K562 (cell line): ENCODE results near the gene MITF. TPM values are rescaled to one million over a fixed set of nuclear protein-coding genes. Genes with fewer than 3 reads are reported as not detected.

Source experiments
- CHCHD3 ChIP-seq: fragments of 250-450 bp; sonication (Bioruptor Pico); IDR thresholded peaks from 2 replicates; pipeline ENCODE4 v2.1.2; 2022; ENCODE audit warnings: mild to moderate bottlenecking
- DLX4 ChIP-seq: fragments of 250-450 bp; sonication (Bioruptor Pico); IDR thresholded peaks from 2 replicates; pipeline ENCODE4 v1.6.1; 2021; ENCODE audit warnings: mild to moderate bottlenecking
- DPF2 ChIP-seq: fragments of 450-650 bp; IDR thresholded peaks from 2 replicates; pipeline ENCODE4 v1.6.1; 2016
- GATA2 ChIP-seq: sonication (generic); formaldehyde crosslinking; IDR thresholded peaks from 2 replicates; pipeline ENCODE4 v1.4.0; 2020; ENCODE audit warnings: mild to moderate bottlenecking, missing genetic modification reagents
- HNRNPH1 ChIP-seq: fragments of 200-400 bp; formaldehyde crosslinking; optimal IDR thresholded peaks from 2 replicates; pipeline ENCODE3; 2017; ENCODE audit warnings: low read depth, mild to moderate bottlenecking, low read length, moderate library complexity
- RAD21 ChIP-seq, 2 experiments: fragments of 250-450 bp in 1 of 2; fragments of 450-650 bp in 1 of 2; sonication (Bioruptor Pico) in 1 of 2; formaldehyde crosslinking in 1 of 2; IDR thresholded peaks in 1 of 2; conservative IDR thresholded peaks in 1 of 2; 2 replicates each; pipeline versions ENCODE4 v1.4.0 to v1.8.0; 2020 to 2022; ENCODE audit warnings: mild to moderate bottlenecking in 2 of 2, moderate library complexity in 1 of 2
- RB1 ChIP-seq: fragments of 450-650 bp; IDR thresholded peaks from 2 replicates; pipeline ENCODE4 v1.6.1; 2017; ENCODE audit warnings: low read depth, mild to moderate bottlenecking
- RCOR1 ChIP-seq, 2 experiments: IDR thresholded peaks; 2 replicates each; pipeline ENCODE4 v1.6.1; 2012; ENCODE audit warnings: low read depth in 2 of 2, low read length in 2 of 2, borderline replicate concordance in 1 of 2, improper control_type of control experiment in 1 of 2
- TCF7 ChIP-seq: sonication (generic); IDR thresholded peaks from 2 replicates; pipeline ENCODE4 v1.6.1; 2016; ENCODE audit warnings: antibody characterized with exemption, borderline replicate concordance
- XRCC3 ChIP-seq: fragments of 450-650 bp; IDR thresholded peaks from 2 replicates; pipeline ENCODE4 v1.6.1; 2017; ENCODE audit warnings: mild to moderate bottlenecking, moderate library complexity
- ZNF212 ChIP-seq: fragments of 450-650 bp; formaldehyde crosslinking; IDR thresholded peaks from 2 replicates; pipeline ENCODE4 v1.4.0; 2020; ENCODE audit warnings: mild to moderate bottlenecking
- ZNF318 ChIP-seq, 2 experiments: fragments of 450-650 bp; IDR thresholded peaks; 2 replicates each; pipeline ENCODE4 v1.6.1; 2016; ENCODE audit warnings: mild to moderate bottlenecking in 2 of 2, borderline replicate concordance in 1 of 2, low read depth in 1 of 2, moderate library complexity in 1 of 2
- ZNF584 ChIP-seq: fragments of 200-800 bp; sonication (Bioruptor generic); IDR thresholded peaks from 2 replicates; pipeline ENCODE4 v1.6.1; 2016; ENCODE audit warnings: low read depth, mild to moderate bottlenecking, missing genetic modification characterization, missing compliant biosample characterization
- ZNF764 ChIP-seq: fragments of 250-450 bp; sonication (Bioruptor Pico); IDR thresholded peaks from 2 replicates; pipeline ENCODE4 v1.4.0; 2020; ENCODE audit warnings: low read depth, mild to moderate bottlenecking, moderate library complexity
- polyA plus RNA-seq, 8 experiments: library from polyadenylated mRNA; depleted of rRNA in 4 of 8; stranded (reverse) in 5 of 8; unstranded in 3 of 8; fragments of >200 nt; fragmentation: Nextera tagmentation in 2 of 8; fragmentation: Illumina TruSeq in 1 of 8; extraction: Ambion mirVana in 2 of 8; extraction: Trizol in 1 of 8; gene quantifications; 2 replicates each; pipeline versions ENCODE4 v1.2.1 to v1.2.3, GENCODE V29; 2011 to 2014; ENCODE audit warnings: inconsistent platforms in 1 of 8, missing spikeins in 1 of 8
- total RNA-seq, 7 experiments: library from RNA; depleted of rRNA in 6 of 7; stranded (reverse); fragments of >200 nt in 6 of 7; fragmentation: Illumina TruSeq in 2 of 7; extraction: Trizol in 2 of 7; gene quantifications; 2 replicates each; pipeline versions ENCODE4 v1.2.1 to v1.2.3, GENCODE V29; 2011 to 2021; ENCODE audit warnings: low replicate concordance in 1 of 7
- TF ChIP-seq, protein P1 (sequence below), 2 experiments: IDR thresholded peaks; 2 replicates each; pipeline ENCODE4 v1.6.1; 2011; ENCODE audit warnings: borderline replicate concordance in 1 of 2, control low read depth in 1 of 2, low read depth in 1 of 2, low read length in 1 of 2, mild to moderate bottlenecking in 1 of 2, mixed read lengths in 1 of 2, moderate library complexity in 1 of 2; ENCODE audit not compliant: insufficient read depth in 1 of 2, insufficient read length in 1 of 2, poor library complexity in 1 of 2, severe bottlenecking in 1 of 2; ENCODE audit errors: extremely low read depth in 1 of 2
- TF ChIP-seq, protein P2 (sequence below): sonication (generic); formaldehyde crosslinking; IDR thresholded peaks from 2 replicates; pipeline ENCODE4 v1.8.0; 2022; ENCODE audit warnings: mild to moderate bottlenecking, missing genetic modification reagents

The MITF gene
- total and polyA plus RNA-seq, 9 of the 15 experiments (the other 6 are each of a cell fraction or from before 2014, with no cell fraction given) = 5.6 to 14.9 (median 11.1) TPM

- TF ChIP-seq, protein P1, sequence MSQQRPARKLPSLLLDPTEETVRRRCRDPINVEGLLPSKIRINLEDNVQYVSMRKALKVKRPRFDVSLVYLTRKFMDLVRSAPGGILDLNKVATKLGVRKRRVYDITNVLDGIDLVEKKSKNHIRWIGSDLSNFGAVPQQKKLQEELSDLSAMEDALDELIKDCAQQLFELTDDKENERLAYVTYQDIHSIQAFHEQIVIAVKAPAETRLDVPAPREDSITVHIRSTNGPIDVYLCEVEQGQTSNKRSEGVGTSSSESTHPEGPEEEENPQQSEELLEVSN (IDR thresholded peaks at IDR 0.05; ENCODE audit: borderline replicate concordance in 1 of 2, extremely low read depth in 1 of 2, insufficient read depth in 1 of 2, insufficient read length in 1 of 2, low read depth in 1 of 2, low read length in 1 of 2, poor library complexity in 1 of 2, severe bottlenecking in 1 of 2) = no peak
- TF ChIP-seq DPF2 = peak; percentile 95
- TF ChIP-seq CHCHD3 (CRISPR knock-in tag) = no peak
- no peak for TF ChIP-seq ZNF764 (CRISPR knock-in tag)
- TF ChIP-seq TCF7 = peak; percentile 23; the same call in 1 of the 2 replicates
- no peak for TF ChIP-seq ZNF584 (CRISPR knock-in tag)
- no peak for TF ChIP-seq RB1
- no peak for TF ChIP-seq DLX4 (CRISPR knock-in tag)
- TF ChIP-seq XRCC3 = no peak
- TF ChIP-seq, protein P2, sequence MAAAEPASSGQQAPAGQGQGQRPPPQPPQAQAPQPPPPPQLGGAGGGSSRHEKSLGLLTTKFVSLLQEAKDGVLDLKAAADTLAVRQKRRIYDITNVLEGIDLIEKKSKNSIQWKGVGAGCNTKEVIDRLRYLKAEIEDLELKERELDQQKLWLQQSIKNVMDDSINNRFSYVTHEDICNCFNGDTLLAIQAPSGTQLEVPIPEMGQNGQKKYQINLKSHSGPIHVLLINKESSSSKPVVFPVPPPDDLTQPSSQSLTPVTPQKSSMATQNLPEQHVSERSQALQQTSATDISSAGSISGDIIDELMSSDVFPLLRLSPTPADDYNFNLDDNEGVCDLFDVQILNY = no peak
- no peak for TF ChIP-seq RAD21 (CRISPR knock-in tag; conservative IDR thresholded peaks at IDR 0.05 in 1 of 2, IDR thresholded peaks at IDR 0.05 in 1 of 2)
- TF ChIP-seq ZNF318 (IDR thresholded peaks at IDR 0.05; ENCODE audit: borderline replicate concordance in 1 of 2, low read depth in 1 of 2) = no peak
- TF ChIP-seq RCOR1 (IDR thresholded peaks at IDR 0.05; ENCODE audit: borderline replicate concordance in 1 of 2, low read depth in 2 of 2, low read length in 2 of 2) = peak in 1 of 2 experiments; percentile 90; a peak in 3 of 4 replicates
- no peak for TF ChIP-seq ZNF212 (CRISPR knock-in tag)
- no peak for TF ChIP-seq HNRNPH1
- TF ChIP-seq GATA2 = peak; percentile 76
These were observed 14.4 kb upstream of the MITF start (continued) for GRCh38 chr3:69724722-69725435.
